ENCODE data around the gene ZNF783. TPM values are rescaled to one million over a fixed set of nuclear protein-coding genes. Genes with fewer than 3 reads are reported as not detected.

The ZNF783 gene
- total and polyA plus RNA-seq, 9 of the 15 experiments (the other 6 are each of a cell fraction or from before 2014, with no cell fraction given), result 0.66 to 11.2 (median 5.4) TPM

GRCh38 chr7:149241696-149242095, 20.3 kb upstream of the ZNF783 start:
- 87% methylated on average over 4 of the region's 5 CpGs for WGBS (ENCODE audit: insufficient coverage, low coverage, missing lambda C conversion rate)
- Histone ChIP-seq H3K9ac (ENCODE audit: insufficient read depth in 1 of 2, low read depth in 2 of 2, low read length in 2 of 2) (no peak overlapping the region), H3K4me1 (replicated peaks in 1 of 2; ENCODE audit: control insufficient read depth in 2 of 2, insufficient read depth in 2 of 2, low read length in 2 of 2) (peaks cover 7 to 12% of the 10 kb centered on the region in 2 experiments), H3K27me3 (ENCODE audit: control insufficient read depth in 2 of 2, insufficient read depth in 2 of 2, low read length in 2 of 2) (no peaks in the 10 kb centered on the region), H3K9me1 (ENCODE audit: control insufficient read depth, insufficient read depth, low read length) (no peaks in the 10 kb centered on the region), H3K79me2 (ENCODE audit: control insufficient read depth, insufficient read depth, low read length) (peaks cover 23% of the 10 kb centered on the region), H3K36me3 (ENCODE audit: control insufficient read depth, insufficient read depth, low read length) (0 out of 3 replicates have a peak, but pooled peaks cover 3% of the 10 kb centered on the region), H4K20me1 (replicated peaks; ENCODE audit: control insufficient read depth, insufficient read depth, low read length) (peaks cover 4% of the 10 kb centered on the region; the same call in 1 of the 2 replicates), H2AFZ (ENCODE audit: low read depth, low read length) (no peak overlapping the region), H3K4me2 (ENCODE audit: insufficient read depth, low read length) (no peak overlapping the region), H3K9me3 (replicated peaks; ENCODE audit: control insufficient read depth, insufficient read depth, low read depth, low read length) (no peaks in the 10 kb centered on the region), H3K27ac (ENCODE audit: extremely low read depth, low read depth, low read length) (no peak overlapping the region), H3K4me3 (no peak overlapping the region)
- DNase-seq (ENCODE audit: extremely low read depth in 1 of 4, low spot score in 3 of 4) (no peak), ATAC-seq (no peak), FAIRE-seq (no peak)
- ChIA-PET POLR2A (no interaction called here), CTCF (ENCODE audit: low intra/inter-chr PET ratio) (interaction anchor here (0.6 to 0.7 kb wide), 2 partner anchors 20 to 259 kb away, joined by 3 to 8 read pairs; no protein-coding TSS in a partner anchor)
- in situ Hi-C loops (cut with MboI) (no loop called here), intact Hi-C loops (cut with micrococcal nuclease) (no loop called here)
- no TSS peak for BruUV-seq (replicated peaks)
- no peak for TF ChIP-seq SMARCC2 (IDR thresholded peaks at IDR 0.05; ENCODE audit: low read depth)
- no peak for TF ChIP-seq CHD7 (IDR thresholded peaks at IDR 0.05; ENCODE audit: low read depth, low read length)
- no peak for TF ChIP-seq E2F3 (CRISPR knock-in tag; IDR thresholded peaks at IDR 0.05)
- TF ChIP-seq, protein P1, sequence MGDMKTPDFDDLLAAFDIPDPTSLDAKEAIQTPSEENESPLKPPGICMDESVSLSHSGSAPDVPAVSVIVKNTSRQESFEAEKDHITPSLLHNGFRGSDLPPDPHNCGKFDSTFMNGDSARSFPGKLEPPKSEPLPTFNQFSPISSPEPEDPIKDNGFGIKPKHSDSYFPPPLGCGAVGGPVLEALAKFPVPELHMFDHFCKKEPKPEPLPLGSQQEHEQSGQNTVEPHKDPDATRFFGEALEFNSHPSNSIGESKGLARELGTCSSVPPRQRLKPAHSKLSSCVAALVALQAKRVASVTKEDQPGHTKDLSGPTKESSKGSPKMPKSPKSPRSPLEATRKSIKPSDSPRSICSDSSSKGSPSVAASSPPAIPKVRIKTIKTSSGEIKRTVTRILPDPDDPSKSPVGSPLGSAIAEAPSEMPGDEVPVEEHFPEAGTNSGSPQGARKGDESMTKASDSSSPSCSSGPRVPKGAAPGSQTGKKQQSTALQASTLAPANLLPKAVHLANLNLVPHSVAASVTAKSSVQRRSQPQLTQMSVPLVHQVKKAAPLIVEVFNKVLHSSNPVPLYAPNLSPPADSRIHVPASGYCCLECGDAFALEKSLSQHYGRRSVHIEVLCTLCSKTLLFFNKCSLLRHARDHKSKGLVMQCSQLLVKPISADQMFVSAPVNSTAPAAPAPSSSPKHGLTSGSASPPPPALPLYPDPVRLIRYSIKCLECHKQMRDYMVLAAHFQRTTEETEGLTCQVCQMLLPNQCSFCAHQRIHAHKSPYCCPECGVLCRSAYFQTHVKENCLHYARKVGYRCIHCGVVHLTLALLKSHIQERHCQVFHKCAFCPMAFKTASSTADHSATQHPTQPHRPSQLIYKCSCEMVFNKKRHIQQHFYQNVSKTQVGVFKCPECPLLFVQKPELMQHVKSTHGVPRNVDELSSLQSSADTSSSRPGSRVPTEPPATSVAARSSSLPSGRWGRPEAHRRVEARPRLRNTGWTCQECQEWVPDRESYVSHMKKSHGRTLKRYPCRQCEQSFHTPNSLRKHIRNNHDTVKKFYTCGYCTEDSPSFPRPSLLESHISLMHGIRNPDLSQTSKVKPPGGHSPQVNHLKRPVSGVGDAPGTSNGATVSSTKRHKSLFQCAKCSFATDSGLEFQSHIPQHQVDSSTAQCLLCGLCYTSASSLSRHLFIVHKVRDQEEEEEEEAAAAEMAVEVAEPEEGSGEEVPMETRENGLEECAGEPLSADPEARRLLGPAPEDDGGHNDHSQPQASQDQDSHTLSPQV (IDR thresholded peaks at IDR 0.05), result no peak
